GM18519 (cell line): ENCODE measurements around the gene NKX2-4.
"Not testable (repeated sequence)": the region's sequence is repeated elsewhere in the genome, so short reads cannot be mapped to it uniquely, and the experiment has no call there.

Source experiments
- ATAC-seq: cut with Tn5 transposase; IDR thresholded peaks from one replicate; pipeline ENCODE4 v1.9.1; 2021; ENCODE audit warnings: mild to moderate bottlenecking, moderate library complexity; ENCODE audit not compliant: unreplicated experiment, low FRiP score

Gene NKX2-4

DNA sequence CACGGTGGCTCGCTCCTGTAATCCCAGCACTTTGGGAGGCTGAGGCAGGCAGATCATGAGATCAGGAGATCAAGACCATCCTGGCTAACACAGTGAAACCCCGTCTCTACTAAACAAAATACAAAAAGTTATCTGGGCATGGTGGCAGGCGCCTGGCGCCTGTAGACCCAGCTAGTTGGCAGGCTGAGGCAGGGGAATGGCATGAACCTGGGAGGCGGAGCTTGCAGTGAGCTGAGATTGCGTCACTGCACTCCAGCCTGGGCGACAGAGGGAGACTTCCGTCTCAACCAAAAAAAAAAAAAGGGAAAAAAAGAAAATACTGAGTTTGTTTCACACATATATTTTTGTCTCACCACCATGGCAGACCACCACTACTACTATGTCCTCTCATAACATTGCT lies 31.1 kb downstream of the NKX2-4 start:
- ATAC-seq: not testable (repeated sequence)

DNA sequence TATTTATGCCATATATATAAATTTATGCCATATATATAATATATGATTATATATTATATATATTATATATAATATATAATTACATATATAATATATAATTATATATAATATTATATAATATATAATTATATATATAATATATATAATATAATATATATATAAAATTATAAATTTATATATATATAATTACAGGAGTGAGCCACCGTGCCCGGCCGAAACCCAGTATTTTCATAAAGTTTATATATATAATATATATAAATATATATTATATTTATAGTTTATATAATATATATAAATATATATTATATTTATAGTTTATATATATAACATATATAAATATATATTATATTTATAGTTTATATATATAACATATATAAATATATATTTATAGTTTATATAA lies 31.6 kb downstream of the NKX2-4 start:
- no peak for ATAC-seq

DNA sequence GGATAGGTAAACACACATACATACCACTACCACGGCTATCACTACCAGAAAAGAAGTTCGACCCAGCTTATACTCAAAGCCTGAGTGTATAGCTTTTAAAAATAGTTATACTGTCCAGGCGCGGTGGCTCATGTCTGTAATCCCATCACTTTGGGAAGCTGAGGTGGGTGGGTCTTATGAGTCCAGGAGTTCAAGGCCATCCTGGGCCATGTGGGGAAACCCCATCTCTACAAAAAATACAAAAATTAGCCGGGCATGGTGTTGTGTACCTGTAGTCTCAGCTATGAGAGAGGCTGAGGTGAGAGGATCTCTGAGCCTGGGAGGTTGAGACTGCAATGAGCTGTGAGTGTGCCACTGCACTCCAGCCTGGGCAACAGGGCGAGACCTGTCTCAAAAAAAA lies 32.9 kb downstream of the NKX2-4 start:
- no peak for ATAC-seq

DNA sequence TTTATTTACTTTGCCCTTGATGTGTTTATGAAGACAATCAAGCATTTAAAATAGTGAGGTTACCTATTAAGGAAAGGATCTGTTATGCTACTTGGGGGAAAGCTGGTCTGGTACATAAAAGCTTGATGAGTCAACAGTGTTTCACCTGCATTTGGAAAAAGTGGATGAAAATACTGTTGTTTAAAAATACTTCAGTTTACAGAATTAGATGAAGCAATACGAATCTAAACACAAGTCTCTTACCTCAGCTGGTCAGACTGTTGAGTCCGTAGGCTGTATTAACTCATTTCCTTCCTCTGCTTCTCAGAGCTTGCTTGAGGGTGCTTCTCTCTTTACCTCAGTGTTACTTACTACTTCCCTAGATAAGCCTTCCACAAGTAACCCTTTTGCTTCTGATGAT lies 36.1 kb downstream of the NKX2-4 start:
- no peak for ATAC-seq

DNA sequence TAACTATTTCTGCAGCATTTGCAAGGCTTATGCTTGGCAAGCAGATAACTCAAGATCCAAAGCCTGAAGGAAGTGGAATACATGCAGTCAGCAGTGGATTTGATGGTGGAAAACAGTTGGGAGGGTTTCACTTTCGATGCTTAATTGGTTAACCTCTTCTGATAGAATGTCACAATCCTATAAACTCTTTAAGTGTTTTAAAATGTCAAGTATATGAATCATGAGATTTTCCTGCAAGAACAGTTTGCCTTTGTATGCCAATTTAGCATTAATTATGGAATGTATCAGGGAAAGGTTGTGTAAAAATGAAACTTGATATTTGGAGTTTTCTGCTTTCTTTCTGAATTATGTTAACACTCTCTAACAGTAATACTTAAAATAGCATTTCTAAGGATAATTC lies 36.6 kb downstream of the NKX2-4 start:
- no peak for ATAC-seq

DNA sequence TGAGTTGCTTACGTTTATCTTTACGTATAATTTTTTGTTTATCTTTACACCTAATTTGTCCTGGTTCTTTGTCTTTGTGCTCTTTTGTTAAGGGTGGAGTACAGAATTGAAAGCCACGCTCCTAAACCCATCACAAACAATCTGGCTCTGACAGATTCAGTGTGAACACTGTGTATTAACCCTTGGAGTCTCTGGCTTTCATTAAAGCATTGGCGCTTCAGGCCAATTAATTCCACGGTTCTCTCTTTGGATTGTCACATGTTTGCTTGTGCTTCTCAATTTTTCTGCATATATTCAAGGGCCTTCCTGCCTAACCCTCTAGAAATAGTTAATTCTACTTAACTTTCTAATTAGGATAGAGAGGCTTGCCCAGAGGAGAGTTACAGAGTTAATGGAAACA lies 38.6 kb downstream of the NKX2-4 start:
- ATAC-seq: no peak

DNA sequence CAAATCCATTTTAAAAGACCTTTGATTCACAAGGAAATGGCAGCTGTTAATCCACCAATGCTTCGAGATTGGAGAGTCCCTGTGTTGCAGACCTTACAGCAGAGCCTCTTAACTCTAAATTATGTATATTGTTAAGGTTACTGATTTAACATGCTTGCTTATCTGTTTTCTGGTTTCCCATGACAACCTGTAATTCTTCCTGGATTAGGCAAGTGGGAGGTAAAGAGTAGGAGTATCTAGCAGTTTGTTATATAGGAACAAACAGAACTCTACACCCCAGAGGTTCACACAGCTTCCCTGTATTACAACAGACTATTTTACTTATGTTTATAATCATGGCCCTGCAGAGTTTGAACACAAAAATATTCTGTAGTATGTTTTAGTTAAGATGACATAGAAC lies 39.5 kb downstream of the NKX2-4 start:
- no peak for ATAC-seq

DNA sequence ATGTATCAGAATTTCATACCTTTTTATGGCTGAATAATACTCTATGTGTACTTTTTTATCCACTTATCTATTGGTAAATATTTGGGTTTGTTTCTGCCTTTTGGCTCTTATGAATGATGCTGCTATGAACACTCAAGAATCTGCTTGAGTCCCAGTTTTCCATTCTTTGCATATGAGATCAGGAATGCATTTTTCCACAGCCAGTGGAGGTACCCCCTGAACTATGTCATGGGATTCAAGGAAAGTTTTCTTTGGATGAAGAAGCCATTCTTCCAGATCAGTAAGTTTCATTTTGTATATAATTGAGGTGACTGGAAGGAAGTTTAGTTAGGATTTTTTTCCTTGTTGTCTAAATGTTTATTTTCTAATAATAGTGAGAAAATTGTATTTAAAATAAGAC lies 40.9 kb downstream of the NKX2-4 start:
- no peak for ATAC-seq

DNA sequence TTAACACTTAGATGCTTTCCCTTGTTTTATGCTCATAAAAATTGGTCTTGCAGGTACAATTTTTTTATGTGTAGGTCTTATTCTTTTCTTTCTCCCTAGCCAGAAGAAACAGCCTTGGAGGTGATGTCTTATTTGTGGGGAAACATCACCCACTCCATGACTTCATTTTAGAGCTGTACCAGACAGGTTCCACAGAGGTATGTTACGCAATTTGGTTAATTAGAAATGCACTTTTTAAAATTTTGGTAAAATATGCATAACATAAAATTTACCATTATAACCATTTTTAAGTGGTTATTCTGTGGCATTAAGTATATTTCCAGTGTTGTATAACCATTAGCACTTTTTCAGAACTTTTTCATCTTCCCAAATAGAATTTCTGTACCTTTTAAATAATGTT lies 41.3 kb downstream of the NKX2-4 start:
- no peak for ATAC-seq

DNA sequence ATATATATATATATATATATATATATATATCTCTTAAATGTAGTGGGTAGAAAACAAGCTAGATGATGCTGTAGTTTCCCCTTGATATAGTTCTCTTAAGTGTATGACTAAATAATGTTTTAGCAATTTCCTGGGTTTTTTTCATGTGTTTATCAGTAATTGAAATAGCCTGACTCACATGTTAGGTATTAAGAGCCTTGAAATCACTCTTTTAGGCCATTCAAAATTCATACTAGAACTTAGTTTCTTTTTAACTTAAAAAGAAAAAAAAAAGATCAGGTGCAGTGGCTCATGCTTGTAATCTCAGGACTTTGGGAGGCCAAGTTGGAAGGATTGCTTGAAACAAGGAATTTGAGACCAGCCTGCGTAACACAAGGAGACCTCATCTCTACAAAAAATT lies 44.1 kb downstream of the NKX2-4 start:
- no peak for ATAC-seq

DNA sequence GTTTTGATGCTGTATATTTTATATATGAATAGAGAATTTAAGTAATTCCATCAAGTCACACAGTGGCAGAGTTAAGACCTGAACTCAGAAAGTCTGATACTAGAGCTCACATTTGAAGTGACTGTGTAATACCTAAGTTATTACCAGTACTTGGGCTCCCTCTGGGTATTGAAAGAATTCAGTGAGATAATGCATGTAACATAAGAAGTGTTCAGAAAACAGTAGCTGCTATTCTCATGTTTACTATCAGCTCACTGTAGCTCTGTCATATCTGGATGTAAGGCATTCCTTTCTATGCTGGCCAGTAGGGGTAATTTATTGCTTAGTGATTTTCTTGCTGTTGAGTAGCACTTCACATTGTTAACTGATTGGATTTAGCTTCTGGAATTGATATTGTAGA lies 44.6 kb downstream of the NKX2-4 start:
- no peak for ATAC-seq
